Measurements from ENCODE around the gene JCHAIN. TPM values are rescaled to one million over a fixed set of nuclear protein-coding genes. Genes with fewer than 3 reads are reported as not detected.

The JCHAIN gene
- total and polyA plus RNA-seq, 9 of the 15 experiments (the other 6 are each of a cell fraction or from before 2014, with no cell fraction given), result 0.04 to 0.68 (median 0.26) TPM; not detected in 5

GRCh38 chr4:70705183-70706043 lies 39.1 kb upstream of the JCHAIN start (continued):
- no peak for TF ChIP-seq PHF20 (IDR thresholded peaks at IDR 0.05; ENCODE audit: partially characterized antibody)
- TF ChIP-seq KHSRP (IDR thresholded peaks at IDR 0.05), result no peak
- TF ChIP-seq SRSF7 (optimal IDR thresholded peaks at IDR 0.05; ENCODE audit: low read depth, low read length), result no peak
- no peak for TF ChIP-seq MAFG (tag; conservative IDR thresholded peaks at IDR 0.05)
- no peak for TF ChIP-seq ZNF655 (CRISPR knock-in tag; IDR thresholded peaks at IDR 0.05)
- no peak for TF ChIP-seq POLR3A (IDR thresholded peaks at IDR 0.05; ENCODE audit: borderline replicate concordance, extremely low read depth, insufficient read depth, insufficient read length)
- no peak for TF ChIP-seq DMBX1 (CRISPR knock-in tag; IDR thresholded peaks at IDR 0.05; ENCODE audit: borderline replicate concordance)
- TF ChIP-seq KLF13 (tag; IDR thresholded peaks at IDR 0.05; ENCODE audit: borderline replicate concordance, low read depth), result no peak; the same call in none of the 2 replicates
- TF ChIP-seq GABPA (tag; conservative IDR thresholded peaks at IDR 0.05; ENCODE audit: low read depth), result no peak
- peak; percentile 81 for TF ChIP-seq ZNF395 (CRISPR knock-in tag; IDR thresholded peaks at IDR 0.05)
- TF ChIP-seq TFAP4 (CRISPR knock-in tag; IDR thresholded peaks at IDR 0.05; ENCODE audit: borderline replicate concordance), result peak; percentile 88
- no peak for TF ChIP-seq CEBPG (CRISPR knock-in tag; IDR thresholded peaks at IDR 0.05)
- TF ChIP-seq CEBPG (tag; conservative IDR thresholded peaks at IDR 0.05 in 1 of 2, IDR thresholded peaks at IDR 0.05 in 1 of 2), result no peak
- no peak for TF ChIP-seq ZNF75A (CRISPR knock-in tag; IDR thresholded peaks at IDR 0.05)
- TF ChIP-seq ZC3H11A (IDR thresholded peaks at IDR 0.05; ENCODE audit: low read depth, low read length), result no peak
- TF ChIP-seq EGR1 (conservative IDR thresholded peaks at IDR 0.05), result peak; percentile 94
- no peak for TF ChIP-seq LEF1 (IDR thresholded peaks at IDR 0.05)
- no peak for TF ChIP-seq NFYB (IDR thresholded peaks at IDR 0.05; ENCODE audit: extremely low read depth, insufficient read length)
- no peak for TF ChIP-seq ZZZ3 (IDR thresholded peaks at IDR 0.05)
- TF ChIP-seq ZNF561 (CRISPR knock-in tag; conservative IDR thresholded peaks at IDR 0.05), result no peak
- TF ChIP-seq, protein P1, sequence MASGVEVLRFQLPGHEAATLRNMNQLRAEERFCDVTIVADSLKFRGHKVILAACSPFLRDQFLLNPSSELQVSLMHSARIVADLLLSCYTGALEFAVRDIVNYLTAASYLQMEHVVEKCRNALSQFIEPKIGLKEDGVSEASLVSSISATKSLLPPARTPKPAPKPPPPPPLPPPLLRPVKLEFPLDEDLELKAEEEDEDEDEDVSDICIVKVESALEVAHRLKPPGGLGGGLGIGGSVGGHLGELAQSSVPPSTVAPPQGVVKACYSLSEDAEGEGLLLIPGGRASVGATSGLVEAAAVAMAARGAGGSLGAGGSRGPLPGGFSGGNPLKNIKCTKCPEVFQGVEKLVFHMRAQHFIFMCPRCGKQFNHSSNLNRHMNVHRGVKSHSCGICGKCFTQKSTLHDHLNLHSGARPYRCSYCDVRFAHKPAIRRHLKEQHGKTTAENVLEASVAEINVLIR (CRISPR knock-in tag; IDR thresholded peaks at IDR 0.05), result no peak
- no peak for TF ChIP-seq TAF15 (IDR thresholded peaks at IDR 0.05; ENCODE audit: low read depth, low read length)
- TF ChIP-seq POLR2G (IDR thresholded peaks at IDR 0.05; ENCODE audit: low read depth, low read length), result peak; percentile 84
- TF ChIP-seq RFX5 (IDR thresholded peaks at IDR 0.05; ENCODE audit: low read depth, low read length), result no peak
